Measurements from ENCODE around the gene RBM22.

The RBM22 gene

DNA sequence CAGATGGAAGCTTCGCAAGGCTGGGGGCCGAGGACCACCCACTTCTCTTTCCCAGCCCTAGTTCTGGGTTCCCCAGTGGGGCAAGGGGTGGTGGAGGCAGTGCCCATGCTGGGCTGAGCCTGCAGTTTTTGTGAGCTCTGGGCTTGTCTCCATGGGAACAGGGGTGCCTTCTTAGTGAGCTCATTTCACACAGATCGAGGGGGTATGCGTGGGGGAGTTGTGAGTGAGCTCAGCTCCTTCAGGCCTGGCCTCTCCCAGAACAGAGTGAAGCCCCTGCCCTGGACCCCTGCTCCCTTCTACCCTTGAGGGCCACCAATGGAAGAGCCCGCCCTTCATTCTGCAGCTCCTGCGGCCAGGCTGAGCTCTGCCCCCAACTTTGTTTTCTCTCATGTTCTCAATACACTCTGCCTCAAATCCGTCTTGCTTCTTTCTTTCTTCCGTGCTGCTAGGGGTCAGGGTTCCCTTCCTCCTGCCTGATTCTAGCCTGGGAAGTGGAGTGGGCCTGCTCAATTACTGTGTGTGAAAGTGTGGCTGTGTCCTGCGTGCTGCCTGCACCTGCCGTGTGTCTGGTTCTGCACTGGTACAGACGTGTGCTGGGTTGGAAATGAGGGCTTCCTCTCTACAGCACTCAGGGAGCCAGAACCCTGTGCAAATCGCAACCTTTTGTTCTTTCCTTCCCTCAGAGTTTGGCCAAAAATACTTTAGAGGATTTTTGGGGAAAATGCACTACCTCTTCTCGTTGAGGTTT is 48.8 kb downstream of the RBM22 start:
- no peak for DNase-seq (ENCODE audit: low read depth in 2 of 2)

DNA sequence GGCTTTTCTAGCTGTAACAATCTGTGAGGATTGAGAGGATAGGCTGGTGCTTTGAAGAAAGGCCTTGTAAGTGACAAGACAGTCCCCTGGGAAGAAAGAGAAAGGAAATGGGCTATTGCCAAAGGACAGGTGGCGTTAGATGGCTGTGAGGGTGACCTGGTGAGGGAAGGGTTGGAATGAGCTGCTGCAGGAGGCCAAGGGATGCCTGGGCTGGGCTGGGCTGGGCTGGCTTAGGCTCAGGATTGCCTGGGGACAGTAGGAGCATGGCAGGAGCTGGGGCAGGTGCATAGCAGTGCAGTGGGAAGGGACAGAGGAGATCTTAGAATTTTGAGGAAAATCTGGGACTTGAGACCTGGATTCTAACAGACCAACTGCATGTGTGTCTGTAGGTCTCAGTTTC is 49.5 kb downstream of the RBM22 start:
- no peak for DNase-seq (ENCODE audit: low read depth in 2 of 2)

DNA sequence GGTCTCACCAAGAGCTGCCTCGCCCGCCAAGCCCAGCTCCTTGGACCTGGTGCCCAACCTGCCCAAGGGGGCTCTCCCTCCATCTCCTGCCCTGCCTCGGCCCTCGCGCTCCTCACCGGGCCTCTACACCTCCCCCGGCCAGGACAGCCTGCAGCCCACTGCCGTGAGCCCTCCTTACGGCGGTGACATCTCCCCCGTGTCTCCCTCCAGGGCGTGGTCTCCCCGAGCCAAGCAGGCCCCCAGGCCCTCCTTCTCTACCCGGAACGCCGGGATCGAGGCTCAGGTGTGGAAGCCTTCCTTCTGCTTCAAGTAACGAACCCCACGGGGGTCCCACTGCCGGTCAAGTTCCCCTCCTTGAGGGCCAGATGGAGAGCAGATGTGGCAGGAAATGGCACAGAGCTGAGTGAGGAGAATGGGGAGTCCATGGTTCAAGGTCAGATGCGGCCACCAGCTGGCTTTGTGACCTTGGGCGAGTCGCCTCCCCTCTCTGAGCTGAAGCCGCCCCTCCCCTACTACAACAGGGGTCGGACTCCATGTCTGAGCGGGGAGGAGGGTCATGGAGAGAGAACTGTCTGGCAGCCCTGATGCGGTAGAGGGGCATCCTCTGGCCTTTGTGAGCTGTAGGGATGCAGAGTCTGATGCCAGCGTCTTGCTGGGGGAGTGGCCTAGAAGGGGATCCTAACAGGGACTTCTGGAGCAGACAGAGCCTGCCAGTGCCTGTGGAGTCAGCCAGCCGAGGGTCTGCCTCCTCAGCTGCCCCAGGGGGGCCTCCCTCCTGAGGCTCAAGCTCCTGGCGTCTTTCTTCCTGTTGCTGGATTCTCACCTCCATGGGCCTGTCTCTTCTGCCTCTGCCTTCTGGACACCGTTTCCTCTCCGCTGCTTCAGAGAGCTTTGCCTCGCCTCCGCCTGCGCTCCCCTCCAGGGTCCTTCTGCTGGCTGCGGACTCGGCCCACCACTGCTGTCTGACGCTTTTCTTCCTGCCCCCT is 50.5 kb downstream of the RBM22 start:
- DNase-seq (ENCODE audit: low read depth in 2 of 2) = no peak

DNA sequence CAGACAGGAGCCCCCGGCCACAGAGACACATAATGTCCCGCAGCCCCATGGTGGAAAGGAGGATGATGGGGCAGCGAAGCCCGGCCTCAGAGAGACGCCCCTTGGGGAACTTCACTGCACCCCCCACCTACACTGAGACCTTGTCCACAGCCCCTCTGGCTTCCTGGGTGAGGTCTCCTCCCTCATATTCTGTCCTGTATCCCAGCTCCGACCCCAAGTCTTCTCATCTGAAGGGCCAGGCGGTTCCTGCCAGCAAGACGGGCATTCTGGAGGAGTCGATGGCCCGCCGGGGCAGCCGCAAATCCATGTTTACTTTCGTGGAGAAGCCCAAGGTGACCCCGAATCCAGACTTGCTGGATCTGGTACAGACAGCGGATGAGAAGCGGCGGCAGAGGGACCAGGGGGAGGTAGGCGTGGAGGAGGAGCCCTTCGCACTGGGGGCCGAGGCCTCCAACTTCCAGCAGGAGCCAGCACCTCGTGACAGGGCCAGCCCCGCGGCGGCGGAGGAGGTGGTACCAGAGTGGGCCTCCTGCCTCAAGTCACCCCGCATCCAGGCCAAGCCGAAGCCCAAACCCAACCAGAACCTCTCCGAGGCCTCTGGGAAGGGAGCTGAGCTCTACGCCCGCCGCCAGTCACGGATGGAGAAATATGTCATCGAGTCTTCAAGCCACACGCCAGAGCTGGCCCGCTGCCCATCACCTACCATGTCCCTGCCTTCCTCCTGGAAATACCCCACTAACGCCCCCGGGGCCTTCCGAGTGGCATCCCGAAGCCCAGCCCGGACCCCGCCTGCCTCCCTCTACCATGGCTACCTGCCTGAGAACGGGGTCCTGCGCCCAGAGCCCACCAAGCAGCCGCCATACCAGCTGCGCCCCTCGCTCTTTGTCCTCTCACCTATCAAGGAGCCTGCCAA is 51.5 kb downstream of the RBM22 start:
- no peak for DNase-seq (ENCODE audit: low read depth in 2 of 2)

DNA sequence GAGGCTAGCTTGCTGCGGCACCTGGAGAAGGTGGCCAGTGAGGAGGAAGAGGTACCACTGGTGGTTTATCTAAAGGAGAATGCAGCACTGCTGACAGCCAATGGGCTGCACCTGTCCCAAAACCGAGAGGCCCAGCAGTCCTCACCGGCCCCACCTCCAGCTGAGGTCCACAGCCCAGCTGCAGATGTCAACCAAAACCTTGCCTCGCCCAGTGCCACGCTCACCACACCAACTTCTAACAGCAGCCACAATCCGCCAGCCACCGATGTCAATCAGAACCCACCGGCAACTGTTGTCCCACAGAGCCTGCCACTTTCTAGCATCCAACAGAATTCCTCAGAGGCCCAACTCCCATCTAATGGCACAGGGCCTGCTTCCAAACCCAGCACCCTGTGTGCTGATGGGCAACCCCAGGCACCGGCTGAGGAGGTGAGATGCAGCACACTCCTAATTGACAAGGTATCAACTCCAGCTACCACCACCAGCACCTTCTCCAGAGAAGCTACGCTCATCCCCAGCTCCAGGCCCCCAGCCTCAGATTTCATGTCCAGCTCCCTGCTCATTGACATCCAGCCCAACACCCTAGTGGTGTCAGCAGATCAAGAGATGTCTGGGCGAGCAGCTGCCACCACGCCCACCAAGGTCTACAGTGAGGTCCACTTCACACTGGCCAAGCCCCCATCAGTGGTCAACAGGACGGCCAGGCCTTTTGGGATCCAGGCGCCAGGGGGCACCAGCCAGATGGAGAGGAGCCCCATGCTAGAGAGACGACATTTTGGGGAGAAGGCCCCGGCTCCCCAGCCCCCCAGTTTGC is 52.4 kb downstream of the RBM22 start:
- DNase-seq (ENCODE audit: low read depth in 2 of 2) = no peak

DNA sequence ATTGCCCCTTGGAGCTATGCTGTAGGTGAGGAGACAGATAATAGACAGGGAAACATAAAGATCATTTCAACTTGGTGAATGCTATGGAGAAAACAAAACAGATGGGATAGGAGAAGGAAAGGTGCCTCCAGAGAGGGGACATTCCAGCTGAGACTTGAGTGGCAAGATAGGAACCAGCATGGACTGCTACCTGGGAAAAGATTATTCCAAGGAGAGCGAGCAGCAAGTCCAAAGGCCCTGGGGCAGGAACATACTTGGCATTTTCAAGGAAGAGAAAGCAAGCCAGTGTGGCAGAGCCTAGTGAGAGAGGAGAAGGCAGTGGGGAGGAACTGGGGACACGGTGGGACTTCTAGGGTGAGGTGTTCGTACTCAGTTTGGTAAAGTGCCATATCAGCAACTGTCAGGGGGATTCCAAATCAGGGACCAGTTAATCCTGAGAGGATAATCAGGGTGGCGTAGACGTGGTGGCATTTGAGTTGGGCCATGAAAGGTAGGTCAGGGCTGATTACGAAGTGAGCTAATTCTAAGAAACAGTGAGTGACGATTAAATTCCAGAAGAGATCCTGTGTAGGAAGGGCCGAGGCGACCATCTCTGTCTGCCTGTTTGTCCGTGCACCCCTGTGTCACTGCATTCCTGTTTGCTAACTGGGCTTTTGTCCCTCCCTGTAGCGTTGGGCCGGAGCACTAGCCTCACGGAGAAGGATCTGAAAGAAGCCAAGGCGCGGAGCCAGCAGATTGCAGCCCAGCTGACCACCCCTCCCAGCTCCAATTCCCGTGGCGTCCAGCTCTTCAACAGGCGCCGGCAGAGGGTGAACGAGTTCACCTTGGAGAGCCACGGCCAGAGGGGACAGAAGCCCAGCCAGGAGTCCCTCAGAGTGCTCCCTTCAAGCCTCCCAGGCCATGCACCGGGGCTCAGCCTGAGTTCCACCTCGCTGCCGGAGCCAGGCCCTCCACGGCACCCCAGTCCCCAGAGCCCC is 53.3 kb downstream of the RBM22 start:
- no peak for DNase-seq (ENCODE audit: low read depth in 2 of 2)

DNA sequence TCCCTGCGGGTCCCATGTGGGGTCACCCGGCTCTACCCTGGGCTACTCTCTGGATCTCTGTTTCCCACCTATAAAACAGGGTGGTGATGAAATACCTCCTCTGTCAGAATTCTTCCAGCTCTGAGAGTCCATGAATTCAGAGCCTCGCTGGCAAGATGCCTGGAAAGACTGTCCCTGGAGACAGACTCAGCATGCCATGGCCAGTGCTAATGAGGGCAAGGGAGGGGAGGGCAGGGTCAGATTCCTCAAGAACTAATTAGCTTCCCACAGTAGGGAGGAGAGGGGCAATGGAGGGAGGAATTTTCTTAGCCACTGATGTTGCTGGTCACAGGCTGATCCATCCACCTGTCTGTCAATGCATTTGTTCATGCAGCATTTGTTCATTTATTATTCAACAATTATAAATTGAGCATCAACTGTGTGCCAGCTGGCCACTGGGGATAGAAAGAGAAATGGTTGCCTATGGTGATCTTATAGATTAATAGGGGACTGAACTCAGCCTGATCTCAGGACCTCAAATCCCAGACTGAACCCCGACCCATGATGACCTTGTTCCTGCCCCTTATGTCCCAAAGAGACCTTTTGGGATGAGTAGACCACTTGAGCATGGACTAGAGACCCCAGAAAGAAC is 55.7 kb downstream of the RBM22 start:
- no peak for DNase-seq (ENCODE audit: low read depth in 2 of 2)

DNA sequence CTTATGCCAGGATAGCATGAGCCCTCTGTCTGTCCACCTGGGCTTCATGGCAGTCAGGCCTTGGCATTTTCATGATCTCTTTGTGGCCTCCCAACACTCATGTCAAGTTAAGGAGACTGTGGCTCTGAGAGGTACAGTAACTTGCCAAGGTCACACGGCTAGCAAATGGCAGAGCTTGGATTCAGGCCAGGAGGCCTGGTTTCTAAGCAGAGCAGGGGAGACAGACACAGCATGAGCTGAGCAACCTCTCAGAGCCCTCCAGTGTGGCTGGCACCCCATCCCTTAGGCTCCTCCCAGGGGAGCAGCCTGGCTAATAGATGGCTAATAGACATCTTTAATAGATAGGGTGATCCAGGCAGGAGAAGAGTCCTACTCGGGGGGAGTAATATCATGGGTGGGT is 56.3 kb downstream of the RBM22 start:
- no peak for DNase-seq (ENCODE audit: low read depth in 2 of 2)

DNA sequence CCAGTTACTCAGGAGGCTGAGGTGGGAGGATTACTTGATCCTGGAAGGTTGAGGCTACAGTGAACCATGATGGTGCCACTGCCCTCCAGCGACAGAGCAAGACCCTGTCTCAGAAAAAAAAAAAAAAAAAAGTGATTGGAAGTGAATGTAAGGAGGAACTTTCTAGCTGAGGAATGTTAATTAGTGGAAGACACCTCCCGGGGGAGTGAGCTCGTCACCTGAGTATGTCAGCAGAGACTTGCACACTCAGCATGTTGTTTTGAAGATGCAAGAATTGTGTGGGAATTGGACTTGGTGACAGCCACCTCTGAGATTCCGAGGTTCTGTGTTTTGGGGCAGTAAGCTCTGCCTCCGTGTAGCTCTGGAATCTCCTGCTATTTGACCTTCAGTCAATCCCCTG is 56.8 kb downstream of the RBM22 start:
- no peak for DNase-seq (ENCODE audit: low read depth in 2 of 2)

DNA sequence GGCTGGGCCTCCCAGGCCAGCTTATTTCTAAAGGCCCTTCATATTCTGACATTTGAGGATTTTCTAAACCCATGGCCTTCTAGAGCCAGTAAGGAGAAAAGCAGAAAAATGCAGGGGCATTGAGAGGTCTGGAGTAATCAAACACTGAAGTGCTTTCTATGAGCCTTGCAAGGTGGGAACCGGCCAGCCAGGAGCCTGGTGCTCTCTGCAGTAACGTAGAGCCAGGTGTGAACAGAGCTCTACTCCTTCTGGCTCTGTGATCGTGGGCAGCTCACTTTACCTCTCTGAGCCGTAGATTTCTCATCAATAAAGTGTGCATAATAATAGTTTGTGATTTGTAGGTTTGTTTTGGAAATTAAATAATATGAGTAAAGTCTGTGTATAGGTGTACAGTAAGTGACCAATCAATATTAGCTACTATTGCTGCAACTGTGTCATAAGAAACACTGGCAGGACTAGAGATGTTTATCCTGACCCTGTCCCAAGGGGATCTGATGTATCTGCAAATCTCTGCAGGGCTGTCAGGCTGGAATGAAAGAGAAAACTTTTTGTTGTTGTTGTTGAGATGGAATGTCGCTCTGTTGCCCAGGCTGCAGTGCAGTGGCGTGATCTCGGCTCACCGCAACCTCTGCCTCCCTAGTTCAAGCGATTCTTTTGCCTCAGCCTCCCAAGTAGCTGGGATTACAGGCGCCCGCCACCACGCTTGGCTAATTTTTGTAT is 57.7 kb downstream of the RBM22 start:
- DNase-seq (ENCODE audit: low read depth in 2 of 2) = no peak

DNA sequence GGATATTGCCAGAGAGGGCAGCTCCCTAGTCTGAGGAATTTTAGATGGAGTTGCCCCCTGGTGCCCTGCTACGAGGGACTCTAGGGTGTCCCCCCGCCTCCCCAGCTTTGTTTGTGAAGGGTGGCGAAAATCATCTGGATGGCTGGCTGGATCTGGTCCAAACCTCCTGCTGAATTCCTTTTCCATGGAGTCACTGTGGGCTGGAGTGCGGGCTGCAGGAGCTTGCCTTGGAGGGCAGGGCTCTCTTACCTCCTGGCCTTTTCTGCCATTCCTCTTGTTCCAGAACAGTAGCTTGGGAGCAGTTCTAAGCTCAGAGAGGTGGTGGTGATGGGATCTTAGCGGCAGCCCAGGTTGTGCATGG is 58.3 kb downstream of the RBM22 start:
- DNase-seq (ENCODE audit: low read depth in 2 of 2) = no peak

DNA sequence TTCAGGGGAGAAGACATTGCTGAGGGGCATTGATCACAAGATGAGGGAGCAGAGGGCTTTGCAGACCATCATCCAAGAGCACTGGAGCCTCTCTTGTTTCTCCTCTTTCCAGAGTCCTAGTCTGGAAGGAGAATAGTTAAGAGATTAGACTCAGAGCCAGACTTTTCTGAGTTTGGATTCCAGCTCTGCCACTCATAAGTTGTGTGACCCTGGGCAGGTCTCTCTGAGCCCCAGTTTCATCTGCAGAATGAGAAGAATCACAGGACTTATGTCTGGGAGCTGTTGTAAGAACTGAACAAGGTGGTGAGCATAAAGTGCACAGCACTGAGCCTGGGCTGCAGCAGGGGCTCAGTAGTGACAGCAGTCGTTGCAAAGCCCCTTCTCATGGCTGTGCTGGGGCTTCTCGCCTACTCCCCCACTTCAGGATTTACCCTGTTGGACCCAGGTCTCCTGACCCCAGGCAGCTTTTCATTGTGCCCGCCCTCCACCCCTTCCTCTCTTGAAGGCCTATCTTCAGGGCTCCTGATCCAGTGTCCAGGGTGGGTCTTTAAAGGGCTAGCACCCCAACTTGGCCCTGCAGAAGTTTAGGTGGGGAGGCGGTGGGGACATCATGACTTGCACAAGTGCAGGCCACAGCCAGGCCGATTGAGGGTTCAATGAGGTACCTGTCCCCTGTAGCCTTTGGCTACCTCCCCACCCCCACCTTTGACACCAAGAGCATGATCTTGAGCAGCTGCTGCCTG is 58.9 kb downstream of the RBM22 start:
- DNase-seq (ENCODE audit: low read depth in 2 of 2) = no peak

DNA sequence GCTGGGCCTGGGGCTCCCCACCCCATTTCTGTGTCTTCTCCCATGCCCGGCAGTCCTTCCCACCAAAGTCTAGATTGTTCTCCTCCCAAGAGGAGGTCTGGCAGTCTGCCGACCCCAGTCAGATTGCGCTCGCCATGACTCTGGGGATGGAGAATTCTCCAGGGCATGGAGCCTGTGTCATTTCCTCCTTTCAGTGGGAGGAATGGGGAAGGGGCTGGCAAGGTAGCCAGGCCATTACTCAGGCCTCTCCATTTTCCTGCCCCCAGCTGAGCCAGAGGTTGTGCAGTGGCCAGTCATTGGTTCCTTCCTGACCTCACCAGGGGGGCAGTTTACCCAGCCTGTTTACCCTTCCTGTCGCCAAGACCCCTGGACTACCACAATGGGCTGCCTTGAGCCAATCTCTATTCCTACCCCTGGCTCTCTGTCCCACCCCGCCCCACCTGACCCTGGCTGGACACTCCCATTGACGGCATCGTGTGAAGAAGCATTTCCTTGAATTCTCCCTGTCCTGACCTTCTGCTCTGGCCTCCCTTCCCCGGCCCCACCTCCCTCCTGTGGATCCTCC is 59.8 kb downstream of the RBM22 start:
- DNase-seq (ENCODE audit: low read depth in 2 of 2) = no peak
